ENCODE results near the gene ADGRA1.

ADGRA1 gene

DNA sequence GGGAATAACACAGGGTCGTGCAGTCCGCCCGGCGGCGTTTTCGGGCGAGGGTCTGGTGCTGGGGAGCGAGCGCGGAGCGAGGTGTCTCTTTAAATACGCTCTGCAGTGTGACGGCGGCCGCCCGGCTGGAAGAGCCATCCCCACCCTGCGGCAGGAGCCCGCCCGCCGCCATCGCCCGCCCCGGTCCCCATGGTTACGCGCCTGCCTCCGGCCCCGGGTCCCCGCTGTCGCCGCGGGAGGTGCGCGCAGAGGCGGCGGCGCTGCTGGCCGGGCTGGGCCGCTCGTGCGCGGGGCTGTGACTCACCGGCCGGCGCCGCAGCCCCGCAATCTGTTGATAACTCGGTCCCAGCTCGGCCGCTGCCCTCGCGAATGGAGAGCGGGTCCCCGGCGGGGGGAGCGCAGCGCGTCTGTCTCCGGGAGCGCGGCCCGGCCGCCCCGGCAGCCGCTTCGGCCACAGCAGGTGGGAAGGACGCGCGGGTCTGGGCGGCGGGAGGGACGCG lies at the start of gene ADGRA1:
Gene ADGRA1 (plus strand): TSS at position 246 of the 500 bp plus-strand sequence. CDS start 986 bp downstream, outside the sequence.
- H3K4me3 ChIP-seq (ENCODE audit: low read length): no peak within 1 kb of the TSS

GRCh38 chr10:133038036-133038823 lies 49.5 kb upstream of the ADGRA1 start:
- no peak for DNase-seq (ENCODE audit: low read depth)
- no peak overlapping the region for H3K4me3 ChIP-seq (ENCODE audit: low read length)
- TF ChIP-seq, protein P1, sequence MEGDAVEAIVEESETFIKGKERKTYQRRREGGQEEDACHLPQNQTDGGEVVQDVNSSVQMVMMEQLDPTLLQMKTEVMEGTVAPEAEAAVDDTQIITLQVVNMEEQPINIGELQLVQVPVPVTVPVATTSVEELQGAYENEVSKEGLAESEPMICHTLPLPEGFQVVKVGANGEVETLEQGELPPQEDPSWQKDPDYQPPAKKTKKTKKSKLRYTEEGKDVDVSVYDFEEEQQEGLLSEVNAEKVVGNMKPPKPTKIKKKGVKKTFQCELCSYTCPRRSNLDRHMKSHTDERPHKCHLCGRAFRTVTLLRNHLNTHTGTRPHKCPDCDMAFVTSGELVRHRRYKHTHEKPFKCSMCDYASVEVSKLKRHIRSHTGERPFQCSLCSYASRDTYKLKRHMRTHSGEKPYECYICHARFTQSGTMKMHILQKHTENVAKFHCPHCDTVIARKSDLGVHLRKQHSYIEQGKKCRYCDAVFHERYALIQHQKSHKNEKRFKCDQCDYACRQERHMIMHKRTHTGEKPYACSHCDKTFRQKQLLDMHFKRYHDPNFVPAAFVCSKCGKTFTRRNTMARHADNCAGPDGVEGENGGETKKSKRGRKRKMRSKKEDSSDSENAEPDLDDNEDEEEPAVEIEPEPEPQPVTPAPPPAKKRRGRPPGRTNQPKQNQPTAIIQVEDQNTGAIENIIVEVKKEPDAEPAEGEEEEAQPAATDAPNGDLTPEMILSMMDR (conservative IDR thresholded peaks at IDR 0.05; ENCODE audit: low read depth, low read length): no peak

More for the DNA sequence above, at the start of gene ADGRA1:
- TF ChIP-seq, protein P1 (conservative IDR thresholded peaks at IDR 0.05; ENCODE audit: low read depth, low read length): no peak
- DNase-seq (ENCODE audit: low read depth): no peak

GRCh38 chr10:133039107-133039802 lies 48.5 kb upstream of the ADGRA1 start:
- no peak for DNase-seq (ENCODE audit: low read depth)
- TF ChIP-seq, protein P1 (conservative IDR thresholded peaks at IDR 0.05; ENCODE audit: low read depth, low read length): no peak
- H3K4me3 ChIP-seq (ENCODE audit: low read length): no peak overlapping the region

GRCh38 chr10:133039803-133040165 lies 47.9 kb upstream of the ADGRA1 start:
- H3K4me3 ChIP-seq (ENCODE audit: low read length): no peak overlapping the region
- DNase-seq (ENCODE audit: low read depth): no peak
- TF ChIP-seq, protein P1 (conservative IDR thresholded peaks at IDR 0.05; ENCODE audit: low read depth, low read length): no peak

- H3K4me3 ChIP-seq (ENCODE audit: low read length): no peak overlapping the region
- TF ChIP-seq, protein P1 (conservative IDR thresholded peaks at IDR 0.05; ENCODE audit: low read depth, low read length): no peak
- no peak for DNase-seq (ENCODE audit: low read depth)
Measured at GRCh38 chr10:133040198-133040597, 47.5 kb upstream of the ADGRA1 start.

DNA sequence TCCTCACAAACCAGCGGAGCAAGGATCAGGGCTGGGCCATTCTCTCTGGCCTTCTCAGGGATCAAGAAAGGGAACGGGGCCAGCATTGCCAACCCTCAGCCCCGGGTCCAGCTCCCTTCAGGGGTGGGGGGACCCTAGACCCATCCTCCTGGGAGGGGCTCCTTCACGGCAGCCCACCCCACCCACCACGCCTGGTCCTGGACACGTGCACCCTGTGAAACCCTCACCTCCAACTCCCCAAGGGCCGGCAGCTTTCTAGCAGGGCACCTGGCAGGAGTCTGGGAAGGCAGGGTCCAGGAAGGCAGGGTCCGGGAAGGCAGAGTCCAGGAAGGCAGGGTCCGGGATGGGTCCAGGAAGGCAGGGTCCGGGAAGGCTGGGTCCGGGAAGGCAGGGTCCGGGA lies 46.6 kb upstream of the ADGRA1 start:
- H3K4me3 ChIP-seq (ENCODE audit: low read length): no peak overlapping the region
- no peak for DNase-seq (ENCODE audit: low read depth)
- TF ChIP-seq, protein P1 (conservative IDR thresholded peaks at IDR 0.05; ENCODE audit: low read depth, low read length): no peak
